ENCODE data around the gene GALNT9. TPM values are rescaled to one million over a fixed set of nuclear protein-coding genes. Genes with fewer than 3 reads are reported as not detected.
A peak's percentile ranks its signal among the peaks of the same experiment; 100 is the strongest.

GALNT9 gene
- total RNA-seq, 6 donors from 2014 or later = 0.26 TPM; not detected in 5

GRCh38 chr12:132273992-132274334 lies 55.4 kb downstream of the GALNT9 start:
- H3K27me3 ChIP-seq = peaks cover 0 to 17% (median 3%) of the 10 kb centered on the region in 4 donors

GRCh38 chr12:132272711-132273110 lies 56.7 kb downstream of the GALNT9 start:
- 76 to 84% methylated on average over 17 of the region's 17 CpGs for WGBS, 2 donors
- Histone ChIP-seq H3K27ac (no peak overlapping the region), H3K36me3 (no peaks in the 10 kb centered on the region), H3K4me1 (peaks cover 0 to 7% (median 0%) of the 10 kb centered on the region in 4 donors), H3K27me3 (peaks cover 0 to 6% (median under 1%) of the 10 kb centered on the region in 4 donors), H3K9me3 (no peaks in the 10 kb centered on the region), H3K4me3 (no peak overlapping the region)
- TF ChIP-seq POLR2AphosphoS5 (IDR thresholded peaks at IDR 0.05) (no peak), EP300 (IDR thresholded peaks at IDR 0.05) (no peak), POLR2A (IDR thresholded peaks at IDR 0.05) (no peak), CTCF (IDR thresholded peaks at IDR 0.05) (no peak)
- ATAC-seq (ENCODE audit: low FRiP score in 2 of 2) (no peak), DNase-seq (no peak)

More at GRCh38 chr12:132273992-132274334, 55.4 kb downstream of the GALNT9 start:
- Histone ChIP-seq H3K36me3 (no peaks in the 10 kb centered on the region), H3K9me3 (no peaks in the 10 kb centered on the region), H3K4me3 (no peak overlapping the region), H3K4me1 (peaks cover 0 to 11% (median 0%) of the 10 kb centered on the region in 4 donors), H3K27ac (no peak overlapping the region)
- WGBS, 2 donors = 81% methylated on average over 10 to 11 of the region's 11 CpGs
- ATAC-seq (ENCODE audit: low FRiP score in 2 of 2) (no peak), DNase-seq (no peak)
- TF ChIP-seq CTCF (IDR thresholded peaks at IDR 0.05) = no peak
- TF ChIP-seq EP300 (IDR thresholded peaks at IDR 0.05) = no peak

GRCh38 chr12:132271755-132272092 lies 57.7 kb downstream of the GALNT9 start:
- no peak for TF ChIP-seq POLR2A (IDR thresholded peaks at IDR 0.05)
- TF ChIP-seq CTCF (IDR thresholded peaks at IDR 0.05) = no peak
- TF ChIP-seq POLR2AphosphoS5 (IDR thresholded peaks at IDR 0.05) = no peak
- TF ChIP-seq EP300 (IDR thresholded peaks at IDR 0.05) = no peak
- 78 to 85% methylated on average over 5 to 20 of the region's 23 CpGs for WGBS, 2 donors
- no peak overlapping the region for H3K27ac ChIP-seq
- DNase-seq = peak in 1 of 2 donors; percentile 77
- no peaks in the 10 kb centered on the region for H3K4me1 ChIP-seq
- ATAC-seq (ENCODE audit: low FRiP score in 2 of 2) = no peak
- H3K4me3 ChIP-seq = no peak overlapping the region
- H3K36me3 ChIP-seq = no peaks in the 10 kb centered on the region
- H3K27me3 ChIP-seq = no peaks in the 10 kb centered on the region
- no peaks in the 10 kb centered on the region for H3K9me3 ChIP-seq

- no peaks in the 10 kb centered on the region for H3K36me3 ChIP-seq
- no peak overlapping the region for H3K4me3 ChIP-seq
- H3K4me1 ChIP-seq = no peaks in the 10 kb centered on the region
- H3K27me3 ChIP-seq = no peaks in the 10 kb centered on the region
- no peak for ATAC-seq (ENCODE audit: low FRiP score in 2 of 2)
- peak in 1 of 2 donors; percentile 76 for DNase-seq
- no peaks in the 10 kb centered on the region for H3K9me3 ChIP-seq
- TF ChIP-seq POLR2A (IDR thresholded peaks at IDR 0.05) = no peak
- TF ChIP-seq CTCF (IDR thresholded peaks at IDR 0.05) = no peak
- TF ChIP-seq POLR2AphosphoS5 (IDR thresholded peaks at IDR 0.05) = no peak
- no peak for TF ChIP-seq EP300 (IDR thresholded peaks at IDR 0.05)
- 71 to 75% methylated on average over 37 to 38 of the region's 41 CpGs for WGBS, 2 donors
- H3K27ac ChIP-seq = no peak overlapping the region
Observed at GRCh38 chr12:132270969-132271754, 58.2 kb downstream of the GALNT9 start.

- Histone ChIP-seq H3K27me3 (no peaks in the 10 kb centered on the region), H3K36me3 (no peaks in the 10 kb centered on the region), H3K9me3 (no peaks in the 10 kb centered on the region), H3K4me1 (no peaks in the 10 kb centered on the region), H3K4me3 (no peak overlapping the region), H3K27ac (no peak overlapping the region)
- no peak for TF ChIP-seq POLR2A (IDR thresholded peaks at IDR 0.05)
- no peak for TF ChIP-seq EP300 (IDR thresholded peaks at IDR 0.05)
- no peak for TF ChIP-seq CTCF (IDR thresholded peaks at IDR 0.05)
- no peak for TF ChIP-seq POLR2AphosphoS5 (IDR thresholded peaks at IDR 0.05)
- DNase-seq = no peak
- 71 to 80% methylated on average over 12 of the region's 12 CpGs for WGBS, 2 donors
- ATAC-seq (ENCODE audit: low FRiP score in 2 of 2) = no peak
Observed at GRCh38 chr12:132270516-132270915, 58.9 kb downstream of the GALNT9 start.
